GM19463 (cell line): ENCODE results near the gene PLA2G4B.

Source experiments
- ATAC-seq: cut with Tn5 transposase; IDR thresholded peaks from one replicate; pipeline ENCODE4 v1.9.1; 2021; ENCODE audit warnings: mild to moderate bottlenecking, moderate library complexity; ENCODE audit not compliant: unreplicated experiment

The PLA2G4B gene

DNA sequence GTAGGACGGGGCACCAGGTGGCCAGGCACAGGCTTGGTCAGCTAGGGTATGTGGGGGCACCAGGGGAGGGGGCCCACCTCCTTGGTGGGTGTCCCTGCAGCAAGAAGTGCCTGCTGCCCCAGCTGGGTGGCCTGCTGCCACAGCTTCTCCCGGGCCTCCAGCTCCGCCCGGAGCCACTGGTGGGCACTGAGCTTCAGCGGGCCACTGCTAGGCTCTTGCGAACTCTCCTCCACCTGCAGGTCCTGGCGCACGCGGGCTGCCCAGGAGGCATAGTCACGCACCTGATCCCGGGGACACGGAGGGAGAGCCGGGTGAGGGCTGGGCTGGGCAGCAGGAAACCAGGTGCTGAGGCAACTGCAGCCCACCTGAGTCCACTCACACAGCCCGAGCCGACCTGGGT is 29.7 kb downstream of the PLA2G4B start:
- ATAC-seq: no peak

DNA sequence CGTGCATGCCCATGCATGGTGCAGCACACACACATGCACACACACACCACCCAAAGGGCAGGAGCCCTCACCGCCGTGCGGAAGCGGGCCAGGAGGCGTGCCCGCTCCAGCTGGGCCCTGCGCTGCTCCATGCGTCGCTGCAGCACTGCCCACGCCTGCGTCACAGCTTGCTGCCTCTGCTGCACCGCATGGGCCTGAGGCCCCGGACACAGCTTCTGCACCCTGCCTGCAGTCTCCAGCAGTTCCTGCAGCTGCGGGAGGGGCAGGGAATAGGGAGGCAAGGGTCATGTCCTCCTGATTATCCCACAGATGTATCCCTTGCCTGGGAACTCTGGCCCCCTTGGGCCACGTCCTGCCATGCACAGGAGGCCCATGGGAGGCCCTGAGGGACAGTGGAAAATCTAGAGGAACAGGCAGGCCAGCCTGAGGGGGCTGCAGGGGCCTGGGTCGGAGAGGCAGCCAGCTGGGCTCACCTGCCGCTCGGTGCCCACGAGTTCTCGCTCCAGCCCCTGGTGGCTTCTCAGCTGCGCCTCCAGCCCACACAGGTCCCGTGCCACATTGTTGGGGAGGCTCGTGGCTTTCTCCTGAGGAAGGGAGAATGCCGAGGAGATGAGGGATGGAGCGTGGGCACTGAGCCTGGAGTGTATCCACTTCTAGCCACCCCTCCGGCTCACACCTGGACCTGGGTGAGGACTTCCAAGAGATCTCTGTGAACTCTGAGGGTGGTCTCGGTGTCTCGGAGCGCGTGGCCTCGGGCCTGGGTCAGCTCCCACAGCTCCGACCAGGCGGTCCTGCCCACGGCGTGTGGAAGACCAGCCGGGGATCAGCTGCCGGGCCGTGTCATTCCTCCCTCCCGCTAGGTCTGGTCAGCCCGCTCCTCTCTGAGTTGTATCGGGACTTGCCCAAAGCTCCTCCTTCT is 31.4 kb downstream of the PLA2G4B start:
- ATAC-seq: no peak

DNA sequence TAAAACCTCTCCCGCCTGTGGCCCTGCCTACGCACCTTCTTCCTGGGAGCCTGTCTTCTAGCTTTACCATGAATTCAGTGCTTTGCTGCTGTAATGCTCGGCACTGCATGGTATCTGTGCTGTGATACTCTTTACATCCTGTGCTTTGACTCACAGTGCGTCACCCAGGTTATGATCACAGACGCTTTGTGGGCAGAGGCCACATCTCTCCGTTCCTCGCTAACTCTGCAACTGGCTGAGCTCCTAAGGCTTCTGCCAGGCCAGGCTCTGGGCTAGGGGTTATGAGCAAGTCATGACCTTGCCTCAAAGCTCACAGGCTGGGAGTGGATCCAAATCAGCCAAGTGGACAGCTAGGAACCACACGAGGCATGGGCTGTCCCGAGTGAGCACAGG is 32.0 kb downstream of the PLA2G4B start:
- no peak for ATAC-seq

DNA sequence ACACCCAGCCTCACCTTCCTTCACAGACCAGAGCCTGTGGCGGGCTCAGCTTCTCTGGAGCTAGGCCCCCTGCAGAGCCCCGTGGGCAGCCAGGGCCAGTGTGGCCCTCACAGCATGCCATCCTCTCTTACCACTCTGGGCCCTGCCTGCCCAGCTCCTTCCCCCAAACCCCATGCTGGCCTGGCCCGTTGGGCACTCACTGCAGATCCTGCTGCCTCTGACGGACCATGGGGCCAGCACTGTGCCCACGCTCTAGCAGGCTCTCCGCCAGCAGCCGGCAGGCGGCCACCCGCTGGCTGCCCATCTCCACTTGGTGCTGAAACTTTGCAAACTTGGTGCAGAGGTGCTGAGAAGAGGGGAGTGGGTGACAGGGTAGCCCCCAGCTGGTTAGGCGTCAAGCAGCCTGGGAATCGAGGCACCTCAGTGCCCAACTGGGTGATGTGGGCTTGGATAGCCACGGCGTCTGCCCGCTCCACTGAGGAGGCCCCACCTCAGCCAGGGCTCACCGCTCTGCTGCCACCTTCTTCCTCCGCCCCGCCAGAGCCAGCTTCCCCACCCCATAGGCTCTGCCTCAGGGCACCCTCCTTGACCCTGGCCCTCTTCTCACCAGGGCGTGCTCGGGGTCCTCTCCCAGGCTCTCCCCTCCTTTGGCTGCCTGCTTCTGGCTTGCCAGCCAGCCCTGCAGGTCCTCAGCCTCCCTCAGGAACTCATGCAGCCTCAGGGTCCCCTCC is 32.7 kb downstream of the PLA2G4B start:
- no peak for ATAC-seq

DNA sequence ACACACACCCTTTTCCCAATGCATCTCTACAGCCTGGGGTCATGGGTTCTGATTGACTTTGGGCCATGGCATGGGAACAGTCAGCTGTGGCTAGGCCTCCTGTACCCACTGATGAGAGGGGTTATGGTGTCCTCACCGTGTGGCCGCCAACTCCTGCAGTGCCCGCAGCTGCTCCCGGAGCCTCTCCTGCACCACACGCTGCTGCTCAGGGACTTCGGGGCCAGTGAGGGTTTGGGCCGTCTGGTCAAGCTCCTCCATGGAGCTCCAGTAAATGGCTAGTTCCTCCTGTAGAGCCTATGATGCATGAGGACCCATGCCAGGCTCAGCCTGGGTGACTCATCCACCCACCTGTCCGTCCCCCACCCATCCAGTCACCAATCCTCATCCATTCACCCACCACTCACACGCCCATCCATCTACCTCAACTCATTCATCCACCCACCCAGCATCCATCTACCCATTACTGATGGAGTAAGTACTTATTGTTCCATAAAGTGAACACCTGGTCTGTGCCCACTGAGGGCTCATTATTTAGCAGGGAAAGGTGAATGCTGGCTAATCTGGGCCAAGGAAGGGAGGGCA is 33.6 kb downstream of the PLA2G4B start:
- no peak for ATAC-seq

DNA sequence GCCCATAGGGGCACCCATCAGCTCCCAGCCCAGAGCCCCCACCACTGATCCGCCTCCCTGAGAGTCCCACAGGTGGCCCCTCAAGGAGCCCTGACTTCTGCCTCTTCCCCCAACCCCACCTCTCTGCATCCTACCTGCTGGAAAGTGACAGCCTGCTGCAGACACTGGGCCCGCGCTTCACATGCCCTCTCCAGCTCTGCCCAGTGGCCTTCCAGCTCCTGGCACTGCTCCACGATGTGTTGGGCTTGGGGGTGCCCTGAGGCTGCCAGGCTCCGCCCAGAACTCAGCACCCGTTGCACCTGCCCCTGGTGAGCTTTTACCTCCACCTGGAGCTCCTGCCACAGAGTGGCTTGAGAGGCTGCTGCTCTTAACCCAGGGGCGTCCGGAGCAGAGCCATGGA is 35.1 kb downstream of the PLA2G4B start:
- no peak for ATAC-seq

DNA sequence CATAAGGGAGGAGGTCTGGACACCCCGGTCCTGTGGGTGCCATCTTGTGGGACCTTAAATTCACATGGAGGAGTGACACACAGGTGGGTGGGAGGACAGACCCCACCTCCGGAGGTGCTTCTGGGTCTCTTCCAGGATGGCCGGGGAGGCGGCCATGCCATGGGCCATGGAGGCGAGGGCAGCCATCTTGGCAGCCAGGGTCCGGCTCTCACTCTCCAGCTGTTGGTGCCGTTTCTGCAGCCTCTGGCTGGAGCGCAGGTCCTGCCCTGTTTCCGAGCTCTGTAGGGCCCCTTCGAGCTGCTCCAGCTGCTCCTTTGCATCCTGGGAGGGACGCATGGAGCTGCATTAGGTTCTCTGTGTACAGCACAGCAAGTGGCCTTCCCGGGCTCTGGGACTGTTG is 36.1 kb downstream of the PLA2G4B start:
- ATAC-seq: no peak

DNA sequence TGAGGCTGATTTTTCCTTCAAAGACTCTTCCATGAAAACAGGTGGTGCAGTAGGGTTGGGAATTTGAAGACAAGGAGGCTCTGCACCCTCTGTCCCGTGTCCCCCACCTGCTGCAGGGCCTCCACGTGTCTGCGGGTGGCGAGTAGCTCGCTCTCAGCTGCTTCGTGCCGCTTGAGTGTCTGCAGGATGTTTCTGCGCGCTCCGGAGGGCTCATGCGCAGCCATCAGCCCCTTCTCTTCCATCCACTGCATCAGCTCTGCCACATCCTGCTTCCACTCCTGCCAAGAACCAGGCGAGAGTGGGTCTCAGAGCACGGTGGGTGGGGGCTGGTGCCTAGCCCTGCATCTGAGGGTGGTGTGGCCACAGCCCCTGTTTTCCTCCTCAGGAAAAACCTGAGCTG is 37.4 kb downstream of the PLA2G4B start:
- no peak for ATAC-seq

DNA sequence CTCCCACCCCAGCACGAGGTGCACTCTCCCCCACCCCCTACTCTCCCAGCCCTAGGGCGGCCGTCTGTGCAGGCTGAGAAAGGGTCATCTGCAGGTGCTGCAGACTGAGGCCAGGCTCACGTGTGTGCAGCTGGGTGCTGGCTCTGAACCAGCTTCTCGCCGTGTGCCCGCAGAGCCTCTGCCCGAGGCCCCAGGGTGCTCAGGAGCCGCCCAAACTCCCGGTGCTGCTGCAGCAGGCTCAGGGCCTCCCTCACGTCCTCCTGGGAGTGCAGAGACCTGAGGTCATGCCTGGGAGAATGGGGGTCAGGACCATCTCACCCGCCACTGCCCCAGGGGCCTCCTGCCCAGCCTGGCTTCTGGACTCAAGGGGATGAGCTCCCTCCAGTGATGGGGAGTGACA is 38.0 kb downstream of the PLA2G4B start:
- no peak for ATAC-seq

DNA sequence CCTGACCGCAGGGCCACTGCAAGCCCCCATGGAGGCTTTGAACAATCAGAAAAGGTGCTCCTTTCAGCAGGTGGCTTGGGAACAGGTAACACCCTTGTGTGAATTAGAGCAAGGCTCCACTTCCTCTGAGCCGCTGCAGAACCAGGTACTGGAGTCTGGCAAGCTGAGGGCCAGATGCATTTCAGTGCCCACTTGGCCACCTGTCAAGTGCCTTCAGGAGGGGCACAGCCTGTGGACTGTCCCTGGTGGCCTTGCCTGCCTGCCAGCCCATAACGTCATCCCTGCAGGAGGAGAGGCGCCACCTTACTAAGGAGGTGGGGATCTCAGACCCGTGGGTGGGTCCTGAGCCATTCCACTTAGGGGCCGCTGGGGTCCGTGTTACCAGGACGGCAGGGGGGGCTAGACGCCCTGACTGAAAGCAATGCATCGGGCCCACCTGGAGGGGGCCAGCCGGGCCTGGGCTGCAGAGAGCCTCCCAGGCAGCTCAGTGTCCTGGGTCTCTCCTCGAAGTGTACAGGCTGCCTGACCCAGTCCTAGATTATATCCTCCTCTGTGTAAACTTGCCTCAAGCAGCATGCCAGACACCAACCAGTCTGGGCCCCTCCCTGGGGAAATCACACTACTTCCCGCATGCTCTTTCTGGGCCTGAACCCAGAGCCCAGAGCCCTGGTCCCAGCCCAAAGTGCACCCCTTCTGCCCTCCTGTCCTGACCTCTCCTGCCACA is 39.1 kb downstream of the PLA2G4B start:
- ATAC-seq: no peak

DNA sequence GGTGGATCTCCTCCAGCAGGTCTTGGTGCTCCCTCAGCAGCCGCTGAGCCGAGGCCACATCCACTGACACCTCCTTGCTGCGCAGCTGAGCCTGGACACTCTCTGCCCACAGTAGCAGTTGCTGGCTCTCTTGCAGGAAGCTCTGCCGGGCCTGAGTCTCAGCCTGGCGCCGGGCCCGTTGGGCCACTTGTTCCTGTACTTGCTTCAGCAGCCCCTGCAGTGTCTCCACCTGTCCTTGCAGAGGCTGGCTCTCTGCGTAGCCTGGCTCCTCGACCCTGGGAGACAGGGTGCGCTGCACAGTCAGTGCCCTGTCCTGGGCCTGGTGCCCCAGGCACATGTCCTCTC is 39.7 kb downstream of the PLA2G4B start:
- ATAC-seq: no peak

DNA sequence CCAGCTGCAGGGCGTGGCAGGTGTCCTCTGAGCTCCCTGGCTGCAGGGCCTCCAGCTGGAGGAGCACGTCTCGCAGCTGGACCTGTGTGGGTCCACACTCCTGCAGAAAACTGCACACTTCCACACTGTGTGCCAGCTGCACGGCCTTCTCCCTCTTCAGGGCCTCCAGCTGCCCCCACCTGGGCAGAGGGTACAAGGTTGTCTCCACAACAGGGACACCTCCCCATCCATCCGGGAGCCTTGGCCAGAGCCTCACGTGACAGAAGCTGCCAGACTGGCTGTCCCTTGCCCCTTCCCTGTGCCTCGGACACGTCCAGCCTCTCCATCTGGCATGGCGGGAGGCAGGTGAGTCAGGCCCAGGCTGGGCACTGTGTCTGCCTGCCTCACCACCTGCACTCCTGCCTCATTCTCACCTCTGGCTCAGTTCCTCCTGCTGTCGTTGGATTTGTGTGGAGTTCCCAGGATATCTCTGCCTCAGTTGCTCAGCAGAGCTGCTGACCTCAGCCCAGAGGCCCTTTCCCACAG is 40.7 kb downstream of the PLA2G4B start:
- no peak for ATAC-seq

DNA sequence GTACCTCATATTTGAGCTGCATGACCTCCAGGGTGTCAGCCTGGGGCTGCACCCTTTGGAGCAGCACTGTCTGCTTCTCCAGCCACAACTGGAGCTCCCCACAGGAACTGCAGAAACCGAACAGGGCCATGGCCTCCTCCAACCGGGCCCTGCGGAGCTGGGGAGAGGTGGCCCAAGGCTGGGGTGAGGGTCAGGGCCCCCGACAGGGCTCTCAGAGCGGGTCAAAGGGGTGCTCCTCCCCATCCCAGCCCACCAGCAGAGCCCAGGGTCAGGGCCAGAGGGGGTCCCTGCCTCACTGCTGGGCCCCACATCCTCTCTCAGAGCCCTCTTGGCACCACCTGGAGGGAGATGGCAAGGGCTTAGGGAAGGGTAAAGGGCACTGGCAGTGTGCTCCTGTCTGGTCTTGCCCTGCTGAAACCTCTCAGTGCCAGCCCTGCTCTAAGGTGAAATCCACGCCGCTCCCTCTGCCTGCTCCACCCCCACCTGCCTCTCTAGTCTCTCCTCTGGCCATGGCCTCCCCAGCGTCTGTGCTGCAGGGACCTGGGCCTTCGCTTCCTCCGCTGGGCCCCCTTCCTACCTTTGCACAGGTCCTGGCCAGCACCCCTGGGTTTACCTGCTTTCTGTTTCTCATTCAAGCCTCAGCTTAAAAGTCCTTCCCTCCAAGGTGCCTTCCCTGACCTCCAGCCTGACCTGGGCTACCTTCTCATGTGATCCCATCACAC is 41.7 kb downstream of the PLA2G4B start:
- ATAC-seq: no peak

DNA sequence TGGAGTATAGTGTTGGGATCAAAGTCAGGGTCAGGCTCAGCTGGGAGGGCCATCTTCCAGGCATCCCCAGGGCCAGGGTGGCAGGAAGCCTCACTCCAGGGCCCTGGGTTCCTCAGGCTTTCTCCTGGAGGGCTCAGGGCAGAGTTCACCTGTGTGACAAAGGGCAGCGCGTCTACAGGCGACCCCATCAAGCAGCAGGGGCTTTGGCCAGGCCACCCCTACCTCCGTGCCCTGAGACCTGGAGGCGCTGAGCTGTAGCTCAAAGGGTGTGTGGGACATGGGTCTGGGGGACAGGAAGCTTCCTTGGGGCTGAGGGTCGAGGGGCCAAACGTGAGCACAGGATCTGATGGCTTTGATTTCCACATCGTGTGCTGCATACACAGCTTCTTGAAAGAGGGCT is 42.4 kb downstream of the PLA2G4B start:
- ATAC-seq: no peak

DNA sequence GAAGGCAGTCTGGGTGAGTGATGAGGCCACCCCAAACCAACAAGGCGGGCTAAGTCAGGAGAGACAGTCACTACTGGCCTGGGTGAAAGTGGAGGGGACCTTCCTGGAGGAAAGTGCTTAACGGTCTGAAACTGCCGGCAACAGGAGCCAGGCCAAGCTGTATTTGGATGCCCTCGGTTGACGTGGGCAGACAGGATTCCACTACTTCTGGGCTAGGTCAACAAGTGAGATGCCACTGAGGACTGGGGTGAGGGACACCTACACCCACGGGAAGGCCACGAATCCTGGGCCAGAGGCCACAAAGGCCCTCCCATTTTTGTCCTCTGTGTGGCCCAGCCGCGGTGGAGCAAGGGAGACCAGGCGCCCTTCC is 42.9 kb downstream of the PLA2G4B start:
- no peak for ATAC-seq

DNA sequence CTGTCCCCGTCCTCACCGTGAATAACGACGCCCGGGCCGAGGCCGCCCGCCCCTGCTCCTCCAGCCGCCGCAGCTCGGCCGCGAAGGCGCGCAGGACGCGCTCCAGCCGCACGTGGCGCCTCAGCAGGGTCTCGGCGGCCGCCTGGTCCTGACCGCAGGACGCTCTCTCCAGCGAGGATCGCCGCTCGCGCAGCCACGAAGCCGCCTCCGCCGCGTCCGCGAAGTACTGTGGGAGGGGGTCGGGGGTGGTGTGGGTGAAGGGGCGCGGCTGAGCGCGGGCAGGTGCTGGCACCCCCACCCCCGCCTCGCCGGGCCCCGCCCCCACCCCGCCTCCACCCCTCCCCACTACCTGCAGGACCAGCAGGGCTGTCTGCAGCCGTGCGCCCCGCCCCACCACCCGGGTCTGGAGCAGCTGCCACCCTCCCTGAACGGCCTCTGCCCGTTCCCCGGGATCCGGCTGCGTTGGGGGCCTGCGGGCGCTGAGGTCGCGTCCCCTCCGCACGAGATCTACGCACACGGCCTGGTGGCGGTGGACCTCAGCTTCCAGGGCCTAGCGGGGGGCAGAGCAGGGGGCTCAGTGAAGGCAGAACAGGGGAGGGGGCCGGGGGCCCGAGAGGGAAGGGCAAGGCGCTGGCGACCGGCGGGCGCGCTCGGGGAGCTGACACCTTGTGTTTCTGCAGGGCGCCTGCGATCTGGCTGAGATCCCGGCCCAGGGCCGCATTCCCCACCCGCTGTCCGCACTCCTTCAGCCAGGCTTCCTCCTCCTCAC is 43.5 kb downstream of the PLA2G4B start:
- ATAC-seq: no peak

DNA sequence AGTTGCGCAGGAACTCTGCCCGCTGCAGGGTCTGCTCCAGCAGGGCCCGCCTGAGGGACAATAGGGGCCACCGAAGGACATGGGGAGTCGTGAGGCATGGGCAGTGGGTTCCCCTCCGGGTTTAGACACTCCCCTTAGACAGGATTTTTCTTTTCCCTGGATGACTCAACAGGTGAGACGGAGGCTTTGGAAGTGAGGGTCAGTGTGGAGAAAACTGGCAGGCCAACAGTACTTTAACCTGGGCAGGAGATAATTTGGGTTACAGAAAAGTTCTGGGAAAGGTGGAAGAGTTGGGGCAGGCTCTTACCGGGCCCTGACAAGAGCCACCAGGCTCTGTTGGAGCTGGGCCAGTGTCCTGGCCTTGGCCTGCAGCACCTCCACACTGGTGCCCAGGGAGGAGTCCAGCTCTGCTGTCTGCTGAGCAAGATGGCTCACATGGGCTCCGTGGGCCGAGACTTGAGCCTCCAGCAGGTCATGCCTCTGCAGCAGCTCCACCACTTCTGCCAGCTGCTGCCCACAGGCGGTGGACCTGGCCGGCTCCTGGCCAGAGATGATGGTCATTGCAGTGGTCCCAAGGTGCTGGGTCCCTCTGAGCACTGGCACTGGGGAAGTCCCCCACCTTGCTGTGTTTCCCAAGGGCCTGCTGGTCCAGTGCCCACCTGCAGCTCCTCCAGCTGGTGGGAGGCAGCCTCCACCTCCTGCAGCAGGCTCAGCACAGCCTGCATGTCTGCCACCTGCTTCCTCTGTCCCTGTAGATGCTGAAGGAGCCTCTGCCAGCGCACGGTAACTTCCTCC is 44.2 kb downstream of the PLA2G4B start:
- ATAC-seq: no peak

DNA sequence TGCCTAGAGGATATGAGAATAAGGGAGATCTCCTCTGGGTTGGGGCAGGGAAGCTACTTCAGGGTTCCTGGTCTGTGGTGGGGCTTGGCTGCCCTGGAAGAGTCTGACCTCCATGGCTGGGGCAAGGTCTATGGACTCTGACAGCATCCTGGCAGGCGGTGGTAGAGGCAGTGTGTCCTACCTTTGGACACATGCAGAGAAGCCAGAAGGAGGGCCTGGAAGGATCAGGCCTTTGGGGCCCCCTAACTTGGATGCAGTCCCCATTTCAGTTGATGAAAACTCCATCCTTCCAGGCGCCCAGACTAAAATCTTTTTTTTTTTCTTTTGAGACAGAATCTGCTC is 44.8 kb downstream of the PLA2G4B start:
- no peak for ATAC-seq

DNA sequence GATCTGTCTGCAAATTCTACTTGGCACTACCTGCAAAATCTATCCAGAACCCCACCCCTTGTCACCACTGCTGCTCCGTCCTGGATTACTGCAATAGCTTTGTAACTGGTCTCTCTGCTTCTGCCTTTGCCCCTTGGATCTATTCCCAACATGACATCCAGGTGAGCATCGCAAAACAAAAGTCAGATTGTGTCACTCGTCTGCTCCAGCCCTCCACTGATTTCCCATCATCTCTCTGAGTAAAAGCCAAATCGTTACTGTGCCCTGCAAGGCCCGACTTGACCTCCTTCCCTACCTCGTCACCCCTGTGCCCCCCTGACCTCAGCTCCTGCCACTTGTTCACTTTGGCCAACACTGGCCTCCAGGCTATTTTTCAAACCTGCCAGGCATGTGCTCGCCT is 45.8 kb downstream of the PLA2G4B start:
- ATAC-seq: no peak
